Measurements from ENCODE around the gene NPPB.

The NPPB gene

GRCh38 chr1:11836955-11837766 is 21.6 kb downstream of the NPPB start:
- DNase-seq (ENCODE audit: low read depth in 2 of 2, low spot score in 1 of 2), result no peak

GRCh38 chr1:11835441-11836225 is 23.1 kb downstream of the NPPB start:
- no peak for DNase-seq (ENCODE audit: low read depth in 2 of 2, low spot score in 1 of 2)

DNA sequence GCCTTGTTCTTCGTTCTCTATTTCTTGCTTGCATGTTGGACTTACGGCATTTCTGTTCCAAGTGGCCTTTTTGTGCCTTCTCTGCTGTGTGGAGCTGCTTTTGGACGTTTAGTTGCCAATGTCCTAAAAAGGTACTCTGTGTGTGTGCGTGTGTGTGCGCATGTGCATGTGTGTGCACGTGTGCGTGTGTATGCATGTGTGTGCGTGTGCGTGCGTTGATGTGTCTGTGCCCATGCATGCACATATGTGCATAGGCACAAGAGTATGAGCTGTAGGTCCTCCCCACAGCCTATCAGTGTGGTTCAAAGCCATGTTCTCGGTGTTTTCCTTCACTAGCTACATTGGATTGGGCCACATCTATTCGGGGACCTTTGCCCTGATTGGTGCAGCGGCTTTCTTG is 24.8 kb downstream of the NPPB start:
- DNase-seq (ENCODE audit: low read depth in 2 of 2, low spot score in 1 of 2), result no peak

GRCh38 chr1:11833497-11833896 is 25.2 kb downstream of the NPPB start:
- no peak for DNase-seq (ENCODE audit: low read depth in 2 of 2, low spot score in 1 of 2)

DNA sequence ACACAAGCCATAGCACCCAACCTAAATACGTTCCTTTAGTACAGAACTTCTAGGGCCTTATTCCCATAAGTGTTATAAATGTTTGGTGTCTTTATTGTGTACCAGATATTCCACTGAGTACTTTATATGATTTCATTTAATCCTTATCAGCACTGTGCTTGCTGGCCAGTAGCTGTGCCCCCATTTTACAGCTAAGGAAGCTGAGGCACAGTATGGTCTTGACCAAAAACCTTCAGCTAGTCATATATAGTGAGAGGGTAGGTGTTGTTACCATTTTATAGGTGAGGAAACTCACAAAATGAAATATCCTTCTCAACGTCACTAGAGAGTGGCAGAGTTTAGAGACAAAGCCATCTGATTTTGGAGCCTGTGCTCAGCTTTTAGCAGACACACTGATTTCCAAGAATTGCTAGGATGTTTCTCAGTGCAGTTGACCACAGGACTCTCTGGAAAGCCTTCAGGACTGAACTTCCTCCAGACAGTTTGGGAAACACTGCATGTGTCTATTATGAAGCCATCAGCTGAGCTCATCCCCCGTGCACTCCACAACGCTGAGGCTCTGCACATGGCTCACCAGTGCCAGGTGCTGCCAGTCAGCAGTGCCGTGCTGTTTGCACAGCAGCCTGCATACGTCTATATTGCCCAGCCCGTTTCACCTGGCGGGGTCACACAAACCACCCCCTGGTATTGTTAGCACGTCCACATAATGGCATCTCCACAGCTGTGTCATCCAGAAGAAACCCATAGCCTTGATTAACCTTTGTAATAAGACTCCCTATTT is 26.6 kb downstream of the NPPB start:
- no peak for DNase-seq (ENCODE audit: low read depth in 2 of 2, low spot score in 1 of 2)

DNA sequence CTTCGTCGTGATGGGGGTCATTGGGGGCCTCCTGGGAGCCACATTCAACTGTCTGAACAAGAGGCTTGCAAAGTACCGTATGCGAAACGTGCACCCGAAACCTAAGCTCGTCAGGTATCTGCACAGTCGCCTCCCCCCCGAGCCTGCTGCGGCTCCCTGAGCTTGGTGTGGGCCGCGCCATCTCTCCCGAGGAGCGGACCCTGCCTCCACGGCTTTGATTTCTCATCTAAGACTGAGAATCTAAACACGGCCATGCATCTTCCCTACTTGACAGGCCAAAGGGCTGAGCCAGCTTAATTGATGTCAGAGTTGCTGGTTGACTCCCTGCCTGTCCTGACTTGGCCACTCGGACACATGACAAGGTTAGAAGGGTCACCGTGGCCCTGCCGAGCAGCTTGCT is 30.2 kb downstream of the NPPB start:
- DNase-seq (ENCODE audit: low read depth in 2 of 2, low spot score in 1 of 2), result no peak

GRCh38 chr1:11826946-11827345 is 31.8 kb downstream of the NPPB start:
- DNase-seq (ENCODE audit: low read depth in 2 of 2, low spot score in 1 of 2), result no peak

DNA sequence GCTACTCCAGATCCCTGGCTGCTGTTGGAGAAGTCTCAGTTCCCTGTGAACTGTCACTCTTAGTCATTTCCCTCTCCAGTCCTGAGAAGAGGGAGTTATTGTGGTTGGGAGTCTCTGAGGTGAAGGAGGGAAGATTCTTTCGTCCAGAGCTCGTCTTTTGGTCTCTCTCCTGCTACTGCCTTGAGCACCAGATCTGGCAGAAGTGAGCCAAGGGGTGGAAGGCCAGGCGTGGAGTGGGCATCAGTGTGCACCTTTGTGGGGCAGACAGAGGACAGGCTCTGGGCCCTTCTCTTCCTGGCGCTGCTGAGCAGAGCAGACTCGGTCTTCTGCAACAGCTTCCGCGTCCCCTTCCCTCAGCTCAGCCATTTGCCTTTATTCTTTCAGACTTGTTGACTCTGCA is 33.6 kb downstream of the NPPB start:
- no peak for DNase-seq (ENCODE audit: low read depth in 2 of 2, low spot score in 1 of 2)

DNA sequence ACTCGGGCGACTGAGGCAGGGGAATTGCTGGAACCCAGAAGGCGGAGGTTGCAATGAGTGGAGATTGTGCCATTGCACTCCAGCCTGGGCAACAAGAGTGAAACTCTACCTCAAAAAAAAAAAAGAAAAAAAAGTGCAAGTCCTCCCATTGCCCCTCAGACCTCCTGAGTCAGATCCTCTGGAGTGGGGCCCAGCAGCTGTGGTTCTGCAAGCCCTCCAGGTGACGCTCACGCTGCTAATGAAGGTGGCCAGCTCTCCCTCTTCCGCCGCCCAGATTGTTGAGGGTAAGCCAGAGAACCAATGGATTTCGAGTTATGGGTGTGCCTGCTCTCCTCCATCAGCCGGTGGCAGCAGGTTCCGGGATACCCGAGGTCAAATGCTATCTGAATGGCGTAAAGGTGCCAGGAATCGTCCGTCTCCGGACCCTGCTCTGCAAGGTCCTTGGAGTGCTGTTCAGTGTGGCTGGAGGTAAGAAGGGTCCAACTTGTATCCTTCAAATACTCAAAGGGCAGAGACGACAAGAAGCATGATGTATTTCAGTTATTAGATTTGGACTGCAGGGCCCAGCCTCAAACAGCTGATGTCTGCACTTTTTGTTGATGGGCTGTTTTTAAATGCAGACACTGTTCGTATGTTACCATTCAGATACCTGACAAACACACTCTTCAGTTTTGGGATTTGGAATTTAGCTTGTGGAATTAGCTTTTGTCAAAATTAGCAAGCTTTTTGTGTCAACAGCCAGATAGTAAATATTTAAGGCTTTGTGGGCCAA is 35.2 kb downstream of the NPPB start:
- DNase-seq (ENCODE audit: low read depth in 2 of 2, low spot score in 1 of 2), result no peak

GRCh38 chr1:11822091-11822490 is 36.7 kb downstream of the NPPB start:
- no peak for DNase-seq (ENCODE audit: low read depth in 2 of 2, low spot score in 1 of 2)

DNA sequence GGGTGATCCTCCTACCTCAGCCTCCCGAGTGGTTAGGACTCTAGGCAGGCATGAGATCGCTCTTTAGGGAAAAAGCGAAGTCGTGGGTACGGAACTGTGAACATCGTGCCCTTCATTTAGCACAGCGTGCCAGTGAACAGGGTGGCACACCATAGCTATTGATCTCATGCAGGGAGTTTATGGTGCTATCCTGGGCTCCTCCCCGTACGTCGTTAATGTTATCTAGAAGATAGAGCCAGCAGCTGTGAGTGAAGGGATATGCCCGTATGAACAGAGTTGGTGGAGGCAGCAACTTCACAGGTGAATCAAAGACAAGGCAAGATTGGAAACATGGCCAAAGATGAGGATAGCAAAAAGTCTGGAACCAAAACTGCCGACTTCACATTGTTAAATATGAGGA is 41.6 kb downstream of the NPPB start:
- DNase-seq (ENCODE audit: low read depth in 2 of 2, low spot score in 1 of 2), result no peak

DNA sequence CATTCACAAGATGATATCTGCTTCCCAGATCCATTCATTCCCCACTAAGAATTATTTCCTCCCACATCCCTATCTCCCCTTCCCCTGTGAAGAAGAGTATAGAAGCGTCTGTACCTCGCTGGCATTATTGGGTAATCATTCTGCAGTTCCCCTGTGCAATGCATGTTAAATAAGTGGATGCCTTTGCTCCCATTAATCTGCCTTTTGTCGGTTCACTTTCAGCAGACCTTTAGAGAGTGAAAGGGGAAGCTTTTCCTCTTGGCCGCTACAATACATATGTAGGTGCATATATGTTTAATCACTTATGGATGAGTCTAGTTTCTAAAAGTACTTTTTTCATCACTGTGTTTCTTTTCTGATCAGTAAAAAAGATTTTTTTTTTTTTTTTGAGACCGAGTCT is 45.7 kb downstream of the NPPB start:
- DNase-seq (ENCODE audit: low read depth in 2 of 2, low spot score in 1 of 2), result no peak

Measured in stimulated activated CD8-positive, alpha-beta memory T cell treated with anti-CD3 and anti-CD28 coated beads, Interleukin-4, amount 100 ng/mL, for 4 hours (primary cell).